Measurements from ENCODE around the gene FAIM. TPM values are rescaled to one million over a fixed set of nuclear protein-coding genes. Genes with fewer than 3 reads are reported as not detected.

FAIM gene
- total and polyA plus RNA-seq, 4 donors: 3.3 to 8.5 (median 5.1) TPM

GRCh38 chr3:138609898-138610266 is 1.3 kb downstream of the FAIM start (continued):
- TF ChIP-seq ATF3 (IDR thresholded peaks at IDR 0.05): no peak

GRCh38 chr3:138615462-138615861 is 6.9 kb downstream of the FAIM start:
- H3K9ac ChIP-seq (ENCODE audit: low read depth in 1 of 2, low read length in 2 of 2): no peak overlapping the region
- H3K27ac ChIP-seq (ENCODE audit: low read depth in 1 of 2, low read length in 2 of 2): no peak overlapping the region
- 91% methylated on average over 1 of the region's 1 CpG for WGBS
- no peaks in the 10 kb centered on the region for H3K4me1 ChIP-seq (ENCODE audit: control insufficient read depth in 4 of 4, insufficient read depth in 4 of 4, low read length in 3 of 4)
- TF ChIP-seq REST (IDR thresholded peaks at IDR 0.05) (no peak), JUND (IDR thresholded peaks at IDR 0.05) (no peak), HNF4G (IDR thresholded peaks at IDR 0.05) (no peak), TAF1 (conservative IDR thresholded peaks at IDR 0.05) (no peak), HNF4A (conservative IDR thresholded peaks at IDR 0.05) (no peak), CTCF (IDR thresholded peaks at IDR 0.05; ENCODE audit: low read depth, low read length, missing input control) (no peak), NR2F2 (IDR thresholded peaks at IDR 0.05) (no peak), SP1 (IDR thresholded peaks at IDR 0.05) (no peak), RAD21 (IDR thresholded peaks at IDR 0.05) (no peak), MAX (IDR thresholded peaks at IDR 0.05) (no peak), GABPA (IDR thresholded peaks at IDR 0.05 in 1 of 2, conservative IDR thresholded peaks at IDR 0.05 in 1 of 2) (no peak), ATF3 (IDR thresholded peaks at IDR 0.05) (no peak)
- H3K9me3 ChIP-seq (ENCODE audit: control insufficient read depth in 4 of 4, low read length in 3 of 4): no peaks in the 10 kb centered on the region
- H3K4me3 ChIP-seq (ENCODE audit: low read depth in 1 of 3, low read length in 3 of 3): no peak overlapping the region
- no peaks in the 10 kb centered on the region for H3K27me3 ChIP-seq (ENCODE audit: control insufficient read depth in 4 of 4, insufficient read depth in 4 of 4, low read length in 3 of 4)
- no peaks in the 10 kb centered on the region for H3K36me3 ChIP-seq (ENCODE audit: control insufficient read depth in 4 of 4, insufficient read depth in 3 of 4, low read depth in 1 of 4, low read length in 3 of 4)
- DNase-seq (ENCODE audit: low spot score): no peak

- H3K9ac ChIP-seq (ENCODE audit: low read depth in 1 of 2, low read length in 2 of 2): no peak overlapping the region
- H3K27ac ChIP-seq (ENCODE audit: low read depth in 1 of 2, low read length in 2 of 2): no peak overlapping the region
- WGBS: 95% methylated on average over 4 of the region's 4 CpGs
- H3K4me3 ChIP-seq (ENCODE audit: low read depth in 1 of 3, low read length in 3 of 3): no peak overlapping the region
- H3K4me1 ChIP-seq (ENCODE audit: control insufficient read depth in 4 of 4, insufficient read depth in 4 of 4, low read length in 3 of 4): no peaks in the 10 kb centered on the region
- no peaks in the 10 kb centered on the region for H3K27me3 ChIP-seq (ENCODE audit: control insufficient read depth in 4 of 4, insufficient read depth in 4 of 4, low read length in 3 of 4)
- no peaks in the 10 kb centered on the region for H3K36me3 ChIP-seq (ENCODE audit: control insufficient read depth in 4 of 4, insufficient read depth in 3 of 4, low read depth in 1 of 4, low read length in 3 of 4)
- DNase-seq (ENCODE audit: low spot score): no peak
- H3K9me3 ChIP-seq (ENCODE audit: control insufficient read depth in 4 of 4, low read length in 3 of 4): no peaks in the 10 kb centered on the region
- no peak for TF ChIP-seq ATF3 (IDR thresholded peaks at IDR 0.05)
- TF ChIP-seq GABPA (IDR thresholded peaks at IDR 0.05 in 1 of 2, conservative IDR thresholded peaks at IDR 0.05 in 1 of 2): no peak
- TF ChIP-seq HNF4G (IDR thresholded peaks at IDR 0.05): no peak
- TF ChIP-seq REST (IDR thresholded peaks at IDR 0.05): no peak
- TF ChIP-seq NR2F2 (IDR thresholded peaks at IDR 0.05): no peak
- no peak for TF ChIP-seq ZBTB33 (IDR thresholded peaks at IDR 0.05)
- TF ChIP-seq JUND (IDR thresholded peaks at IDR 0.05): no peak
- no peak for TF ChIP-seq RXRA (IDR thresholded peaks at IDR 0.05)
- no peak for TF ChIP-seq MAX (IDR thresholded peaks at IDR 0.05)
- no peak for TF ChIP-seq EGR1 (IDR thresholded peaks at IDR 0.05; ENCODE audit: low read depth in 2 of 2)
- TF ChIP-seq YY1 (IDR thresholded peaks at IDR 0.05): no peak
- no peak for TF ChIP-seq RAD21 (IDR thresholded peaks at IDR 0.05)
These were observed 11.9 kb downstream of the FAIM start for GRCh38 chr3:138620431-138620830.
